KOPT-K1 (cell line): ENCODE results near the gene INSR.
A peak's percentile ranks its signal among the peaks of the same experiment; 100 is the strongest.
"Not testable (repeated sequence)": the region's sequence is repeated elsewhere in the genome, so short reads cannot be mapped to it uniquely, and the experiment has no call there.

Source experiments
- H3K27ac ChIP-seq: fragments of 200-600 bp; sonication (generic); 2 replicates; pipeline ENCODE4 v1.5.1; 2016; ENCODE audit warnings: antibody characterized with exemption, mild to moderate bottlenecking, low read depth, low read length; ENCODE audit not compliant: poor library complexity, severe bottlenecking
- H3K36me3 ChIP-seq: fragments of 200-600 bp; sonication (generic); 2 replicates; pipeline ENCODE4 v1.5.1; 2017; ENCODE audit warnings: antibody characterized with exemption, mild to moderate bottlenecking, low read length, moderate library complexity; ENCODE audit not compliant: insufficient read depth
- H3K9me3 ChIP-seq: fragments of 200-600 bp; sonication (generic); 2 replicates; pipeline ENCODE4 v1.5.1; 2017; ENCODE audit warnings: antibody characterized with exemption, low read length, mild to moderate bottlenecking; ENCODE audit not compliant: insufficient read depth, poor library complexity, severe bottlenecking

The INSR gene

DNA sequence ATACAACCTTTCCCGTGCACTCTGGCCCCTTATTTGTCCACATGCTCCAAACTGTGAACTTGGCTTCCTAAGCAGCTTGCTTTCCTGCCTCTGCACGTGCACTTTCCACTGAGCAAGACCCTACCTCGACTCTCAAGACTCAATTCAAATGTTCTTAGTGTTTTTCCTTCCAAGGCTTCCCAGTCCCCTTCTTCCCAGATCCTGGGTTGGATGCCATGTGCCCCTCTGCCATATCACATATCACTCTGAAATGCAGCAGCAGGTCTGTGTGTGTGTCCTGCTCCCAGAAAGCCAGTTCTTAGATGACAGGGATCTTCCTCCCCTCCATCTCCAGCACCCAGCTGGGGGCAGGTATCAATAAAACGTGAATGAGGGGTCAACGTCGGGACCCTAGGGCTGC, 221.7 kb downstream of the INSR start:
- Histone ChIP-seq H3K36me3 (peaks cover 67% of the 10 kb centered on the region), H3K27ac (no peak overlapping the region), H3K9me3 (peaks cover 28% of the 10 kb centered on the region)

DNA sequence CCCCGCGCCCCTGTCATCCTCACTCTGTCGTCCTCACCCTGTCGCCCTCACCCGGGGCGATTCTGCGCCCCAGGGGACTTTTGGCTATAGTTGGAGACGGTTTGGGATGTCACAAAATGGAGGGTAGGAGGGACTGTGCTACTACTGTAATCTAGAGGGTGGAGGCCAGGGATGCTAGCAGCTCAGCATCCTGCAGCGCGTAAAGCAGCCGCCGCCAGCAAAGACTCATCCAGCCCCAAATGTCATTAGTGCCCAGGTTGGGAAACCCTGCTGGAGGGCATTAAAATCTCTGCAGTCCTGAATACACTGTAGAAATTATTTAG, 224.3 kb downstream of the INSR start:
- H3K27ac ChIP-seq: peak overlapping the region; percentile 91
- peaks cover 1% of the 10 kb centered on the region for H3K9me3 ChIP-seq
- H3K36me3 ChIP-seq: peaks cover 41% of the 10 kb centered on the region

DNA sequence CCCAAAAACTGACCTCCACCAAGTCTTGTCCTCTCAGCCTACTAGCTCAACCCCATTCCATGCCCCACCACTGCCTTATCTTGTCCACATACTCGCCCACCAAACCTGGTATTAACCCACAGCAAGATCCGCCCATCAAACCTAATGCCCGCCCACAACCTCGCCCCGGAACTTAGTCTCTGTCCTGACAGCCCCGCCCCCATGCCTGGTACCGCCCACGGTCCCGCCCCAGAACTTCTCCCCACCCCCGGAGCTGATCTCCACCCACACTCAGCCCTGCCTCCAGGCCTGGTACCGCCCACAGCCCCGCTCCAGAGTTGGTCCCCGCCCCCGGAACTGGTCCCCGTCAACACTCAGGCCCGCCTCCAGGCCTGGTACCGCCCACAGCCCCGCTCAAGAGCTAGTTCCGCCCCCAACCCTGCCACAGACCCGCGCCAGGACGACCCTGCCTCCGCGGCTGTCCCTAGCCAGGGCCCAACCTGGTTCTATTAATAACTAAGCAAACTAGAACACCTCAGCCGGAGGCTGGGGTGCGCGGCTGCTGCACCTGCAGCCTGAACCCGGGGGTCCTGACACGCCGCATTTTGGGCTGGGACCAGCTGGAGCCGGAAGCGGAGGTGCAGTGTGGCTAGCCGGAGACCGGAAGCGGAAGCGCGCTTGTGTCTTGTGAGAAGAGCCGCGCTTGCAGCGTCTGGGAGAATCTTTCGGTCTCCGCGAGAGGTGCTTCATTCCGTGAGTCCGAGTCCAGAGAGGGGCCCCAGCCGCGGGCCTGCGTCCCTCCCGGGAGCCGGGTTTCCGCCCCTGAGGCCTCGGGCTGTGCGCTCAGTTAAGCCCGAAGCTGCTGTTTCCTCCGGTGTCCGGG, 224.9 kb downstream of the INSR start, which contains the start of gene ZNF557:
TSS of gene ZNF557 (plus strand) at position 662 of the 862 bp plus-strand sequence. CDS start 5,372 bp downstream, outside the sequence.
- Histone ChIP-seq H3K27ac (peak within 1 kb of the TSS; percentile 91), H3K9me3 (no peaks in the 10 kb centered on the region), H3K36me3 (peaks cover 35% of the 10 kb centered on the region)

DNA sequence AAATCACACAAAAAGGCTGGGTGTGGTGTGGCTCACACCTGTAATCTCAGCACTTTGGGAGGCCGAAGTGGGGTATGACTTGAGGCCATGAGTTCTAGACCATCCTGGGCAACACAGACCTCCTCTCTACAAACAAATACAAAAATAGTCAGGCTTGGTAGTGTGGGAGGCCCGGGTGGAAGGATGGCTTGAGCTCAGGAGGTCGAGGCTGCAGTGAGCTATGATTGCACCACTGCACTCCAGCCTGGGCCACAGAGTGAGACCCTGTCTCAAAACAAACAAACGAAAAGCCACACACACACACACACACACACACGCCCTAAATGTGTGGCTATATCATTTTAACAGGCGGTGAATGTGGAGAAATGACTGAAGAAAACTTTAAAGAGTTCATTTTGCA, 225.6 kb downstream of the INSR start:
- Histone ChIP-seq H3K9me3 (no peaks in the 10 kb centered on the region), H3K27ac (peak overlapping the region; percentile 12), H3K36me3 (peaks cover 28% of the 10 kb centered on the region)

DNA sequence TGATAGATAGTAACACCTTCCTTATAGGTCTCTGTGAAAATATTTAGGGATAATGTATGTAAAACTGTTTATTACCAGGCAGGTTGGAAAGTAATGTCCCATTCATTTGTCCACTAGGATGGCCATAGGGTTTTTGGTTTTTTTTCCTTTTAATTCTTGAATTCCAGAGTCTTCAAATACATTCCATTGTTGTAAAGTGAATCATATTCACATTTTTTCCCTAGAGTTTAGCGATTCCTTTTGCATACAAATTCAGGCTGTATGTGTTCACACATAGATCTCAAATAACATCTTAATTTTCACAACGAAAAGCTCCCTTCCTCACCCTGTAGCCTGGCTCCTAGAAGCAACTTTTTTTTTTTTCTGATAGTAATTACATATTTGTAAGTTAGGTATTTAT, 226.5 kb downstream of the INSR start:
- H3K36me3 ChIP-seq: peaks cover 19% of the 10 kb centered on the region
- no peak overlapping the region for H3K27ac ChIP-seq
- no peaks in the 10 kb centered on the region for H3K9me3 ChIP-seq

DNA sequence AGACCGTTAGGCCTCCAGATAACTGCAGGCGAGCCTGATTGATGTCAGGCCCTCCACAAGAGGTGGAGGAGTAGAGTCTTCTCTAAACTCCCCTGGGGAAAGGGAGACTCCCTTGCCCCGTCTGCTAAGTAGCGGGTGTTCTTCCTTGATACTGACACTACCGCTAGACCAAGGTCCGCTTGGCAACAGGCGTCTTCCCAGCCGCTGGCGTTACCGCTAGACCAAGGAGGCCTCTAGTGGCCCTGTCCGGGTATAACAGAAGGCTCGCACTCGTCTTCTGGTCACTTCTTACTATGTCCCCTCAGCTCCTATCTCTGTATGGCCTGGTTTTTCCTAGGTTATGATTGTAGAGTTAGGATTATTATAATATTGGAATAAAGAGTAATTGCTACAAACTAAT, 227.1 kb downstream of the INSR start:
- peaks cover 13% of the 10 kb centered on the region for H3K36me3 ChIP-seq
- H3K9me3 ChIP-seq, H3K27ac ChIP-seq: not testable (repeated sequence)

DNA sequence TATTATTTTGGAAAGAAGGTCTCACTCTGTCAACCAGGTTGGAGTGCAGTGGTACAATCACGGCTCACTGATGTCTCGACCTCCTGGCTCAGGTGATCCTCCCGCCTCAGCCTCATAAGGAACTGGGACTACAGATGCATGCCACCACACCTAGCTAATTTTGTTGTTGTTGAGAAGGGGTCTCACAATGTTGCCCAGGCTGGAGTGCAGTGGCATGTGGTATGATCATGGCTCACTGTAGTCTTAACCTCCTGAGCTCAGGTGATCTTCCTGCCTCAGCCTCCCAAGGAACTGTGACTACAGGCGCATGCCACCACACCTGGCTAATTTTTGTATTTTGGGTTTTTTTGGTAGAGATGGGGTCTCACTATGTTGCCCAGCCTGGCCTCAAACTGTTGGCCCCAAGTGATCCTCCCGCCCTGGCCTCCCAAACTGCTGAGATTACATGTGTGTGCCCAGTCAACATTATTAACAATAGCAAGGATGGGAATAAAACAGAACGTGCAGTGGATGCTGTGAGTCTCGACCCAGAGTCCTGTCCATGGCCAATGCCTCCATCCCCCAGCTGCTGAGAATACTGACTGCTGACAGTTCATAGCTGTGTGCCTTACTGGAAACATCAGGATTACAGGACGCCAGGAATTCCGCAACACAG, 230.3 kb downstream of the INSR start:
- Histone ChIP-seq H3K27ac (no peak overlapping the region), H3K9me3 (no peaks in the 10 kb centered on the region), H3K36me3 (no peaks in the 10 kb centered on the region)

DNA sequence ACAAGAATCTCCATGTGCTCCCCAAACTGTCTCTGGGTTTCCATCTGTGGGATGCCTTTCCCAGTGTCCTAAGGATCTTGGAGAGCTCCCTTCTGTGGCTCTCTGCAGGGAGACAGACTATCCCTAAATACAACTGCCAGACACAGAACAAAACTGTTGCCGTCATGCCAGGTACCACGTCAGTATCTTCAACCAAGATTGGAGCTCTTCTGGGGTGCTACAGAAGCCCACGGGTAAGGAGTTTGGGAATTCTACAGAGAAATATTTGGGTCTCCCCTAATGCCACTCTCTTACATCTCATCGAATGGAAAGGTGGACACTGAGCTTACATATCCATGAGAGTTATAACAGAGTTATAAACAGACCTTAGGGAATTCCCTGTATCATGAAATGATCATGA, 230.9 kb downstream of the INSR start:
- H3K27ac ChIP-seq: no peak overlapping the region
- H3K9me3 ChIP-seq: no peaks in the 10 kb centered on the region

More for the DNA sequence above, 230.9 kb downstream of the INSR start:
- no peaks in the 10 kb centered on the region for H3K36me3 ChIP-seq
